BJ (cell line): ENCODE data around the gene CLECL1. TPM values are rescaled to one million over a fixed set of nuclear protein-coding genes. Genes with fewer than 3 reads are reported as not detected.
"Not testable (repeated sequence)": the region's sequence is repeated elsewhere in the genome, so short reads cannot be mapped to it uniquely, and the experiment has no call there.

Experiments used
- CTCF ChIA-PET: fragments of 350-600 bp; formaldehyde crosslinking; extraction: SDS; loops from one replicate; lab custom pipeline; 2021; ENCODE audit warnings: antibody characterized with exemption, inconsistent platforms; lab: Yijun Ruan, JAX
- POLR2A ChIA-PET: fragments of 300-600 bp; sonication (Branson Sonifier 250); formaldehyde crosslinking; extraction: SDS; loops from one replicate; lab custom pipeline; 2021; ENCODE audit warnings: antibody characterized with exemption; lab: Charles Lee
- DNase-seq: peaks from one replicate; pipeline ENCODE4 v3.0.0-alpha.2; 2011; ENCODE audit warnings: low read depth
- H3K27me3 ChIP-seq: 2 replicates; pipeline ENCODE4 v1.6.0; 2011; ENCODE audit warnings: low read length; ENCODE audit not compliant: control insufficient read depth, insufficient read depth
- H3K36me3 ChIP-seq: 2 replicates; pipeline ENCODE4 v1.5.1; 2011; ENCODE audit warnings: low read length; ENCODE audit not compliant: control insufficient read depth, insufficient read depth
- H3K4me3 ChIP-seq: 2 replicates; pipeline ENCODE4 v1.5.1; 2011; ENCODE audit warnings: low read depth, mild to moderate bottlenecking, control low read depth, low read length
- CTCF ChIP-seq: IDR thresholded peaks from 2 replicates; pipeline ENCODE4 v1.5.1; 2011; ENCODE audit warnings: low read depth, mild to moderate bottlenecking, control low read depth, inconsistent platforms, low read length, moderate library complexity; ENCODE audit not compliant: insufficient read depth
- polyA plus RNA-seq: library from polyadenylated mRNA; depleted of rRNA; stranded (reverse); fragments of >200 nt; gene quantifications from 2 replicates; pipeline ENCODE4 v1.2.3, GENCODE V29; 2011

Gene CLECL1
- polyA plus RNA-seq, 1 experiment: not detected

- POLR2A ChIA-PET: no interaction called here
- DNase-seq: no peak
- CTCF ChIA-PET: no interaction called here
- Histone ChIP-seq H3K27me3 (0 out of 2 replicates have a peak, but pooled peaks cover 1% of the 10 kb centered on the region), H3K36me3 (no peaks in the 10 kb centered on the region), H3K4me3 (no peak overlapping the region)
- TF ChIP-seq CTCF: no peak
These were observed 12.3 kb upstream of the CLECL1 start for GRCh38 chr12:9745199-9745598.

- CTCF ChIA-PET: interaction anchor here (0.5 to 5.6 kb wide), 14 partner anchors 8 to 787 kb away, joined by 3 to 57 read pairs (median 5); partner anchors contain the start of gene CLECL1
- H3K36me3 ChIP-seq: no peaks in the 10 kb centered on the region
- POLR2A ChIA-PET: no interaction called here
These were observed 9.8 kb upstream of the CLECL1 start for GRCh38 chr12:9742661-9743060.

GRCh38 chr12:9741726-9742125, 8.8 kb upstream of the CLECL1 start:
- CTCF ChIA-PET: interaction anchor here (1.8 to 5.6 kb wide), 2 partner anchors 9 to 65 kb away, joined by 8 to 57 read pairs; no protein-coding TSS in a partner anchor
- TF ChIP-seq CTCF: no peak
- Histone ChIP-seq H3K27me3 (0 out of 2 replicates have a peak, but pooled peaks cover 1% of the 10 kb centered on the region), H3K4me3 (no peak overlapping the region), H3K36me3 (no peaks in the 10 kb centered on the region)
- no peak for DNase-seq
- POLR2A ChIA-PET: no interaction called here

More at GRCh38 chr12:9742661-9743060, 9.8 kb upstream of the CLECL1 start:
- Histone ChIP-seq H3K4me3 (no peak overlapping the region), H3K27me3 (0 out of 2 replicates have a peak, but pooled peaks cover 1% of the 10 kb centered on the region)
- no peak for TF ChIP-seq CTCF
- DNase-seq: no peak

GRCh38 chr12:9740106-9740750, 7.3 kb upstream of the CLECL1 start:
- H3K36me3 ChIP-seq: no peaks in the 10 kb centered on the region
- DNase-seq: no peak
- H3K4me3 ChIP-seq: peak overlapping the region; percentile 21
- 0 out of 2 replicates have a peak, but pooled peaks cover 1% of the 10 kb centered on the region for H3K27me3 ChIP-seq
- TF ChIP-seq CTCF: no peak
- CTCF ChIA-PET: interaction anchor here (5.6 kb wide), 1 partner anchor 10 kb away, joined by 57 read pairs; no protein-coding TSS in a partner anchor
- POLR2A ChIA-PET: no interaction called here

- peak overlapping the region; percentile 21 for H3K4me3 ChIP-seq
These were observed 6.7 kb upstream of the CLECL1 start for GRCh38 chr12:9739404-9740105.

GRCh38 chr12:9738905-9739304, 6.0 kb upstream of the CLECL1 start:
- POLR2A ChIA-PET, H3K36me3 ChIP-seq, DNase-seq, H3K4me3 ChIP-seq, H3K27me3 ChIP-seq: not testable (repeated sequence)
- CTCF ChIA-PET: interaction anchor here (5.6 kb wide), 1 partner anchor 12 kb away, joined by 57 read pairs; no protein-coding TSS in a partner anchor

More at GRCh38 chr12:9739404-9740105, 6.7 kb upstream of the CLECL1 start:
- DNase-seq, H3K27me3 ChIP-seq, POLR2A ChIA-PET, H3K36me3 ChIP-seq: not testable (repeated sequence)
- CTCF ChIA-PET: interaction anchor here (5.6 kb wide), 1 partner anchor 11 kb away, joined by 57 read pairs; no protein-coding TSS in a partner anchor
